ENCODE results near the gene DIAPH2.
"Not testable (repeated sequence)": the region's sequence is repeated elsewhere in the genome, so short reads cannot be mapped to it uniquely, and the experiment has no call there.

DIAPH2 gene

DNA sequence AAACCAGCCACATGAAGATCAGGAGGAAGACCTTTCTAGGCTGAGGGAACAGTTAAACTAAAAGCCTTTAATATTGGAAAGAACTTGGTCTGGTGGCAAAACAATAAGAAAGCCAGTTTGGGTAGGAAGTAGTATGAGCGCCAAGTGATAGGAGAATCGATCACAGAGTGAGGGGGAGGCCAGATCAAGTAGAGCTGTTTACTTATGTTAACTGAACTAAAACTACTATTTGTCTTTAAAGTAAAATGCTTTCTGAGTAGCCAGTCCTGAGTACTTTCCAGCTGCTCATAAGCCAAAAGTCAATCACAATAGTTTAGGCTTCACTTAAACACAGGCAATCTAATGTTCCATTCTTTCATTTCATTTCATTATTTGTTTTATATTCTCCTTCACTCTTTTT lies 136.3 kb downstream of the DIAPH2 start:
- no peak for DNase-seq (ENCODE audit: low spot score)
- FAIRE-seq, result no peak

- FAIRE-seq (no peak), DNase-seq (ENCODE audit: low spot score) (no peak)
Measured at GRCh38 chrX:96824166-96824565, 139.5 kb downstream of the DIAPH2 start.

DNA sequence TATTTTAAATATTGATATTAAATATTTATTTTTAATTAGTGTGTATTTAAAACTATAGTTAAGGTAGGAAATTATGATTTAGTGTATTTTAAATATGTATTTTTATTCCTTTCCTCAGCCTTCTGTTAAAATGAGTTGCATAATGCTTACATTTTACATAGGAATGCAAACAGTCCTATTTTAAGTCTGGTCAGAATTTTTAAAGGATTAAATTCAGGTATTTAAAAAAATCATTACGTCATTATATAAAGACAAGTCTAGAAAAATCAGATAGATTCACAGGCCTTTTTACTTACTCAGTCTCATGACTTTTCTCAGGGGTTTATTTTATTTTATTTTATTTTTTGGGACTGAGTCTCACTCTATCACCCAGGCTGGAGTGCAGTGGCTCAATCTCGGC lies 148.7 kb downstream of the DIAPH2 start:
- no peak for DNase-seq (ENCODE audit: low spot score)
- FAIRE-seq, result no peak

- no peak for DNase-seq (ENCODE audit: low spot score)
- FAIRE-seq, result no peak
Measured at GRCh38 chrX:96834137-96834536, 149.5 kb downstream of the DIAPH2 start.

- DNase-seq (ENCODE audit: low spot score), result no peak
- FAIRE-seq, result no peak
Measured at GRCh38 chrX:96835660-96836289, 151.1 kb downstream of the DIAPH2 start.

DNA sequence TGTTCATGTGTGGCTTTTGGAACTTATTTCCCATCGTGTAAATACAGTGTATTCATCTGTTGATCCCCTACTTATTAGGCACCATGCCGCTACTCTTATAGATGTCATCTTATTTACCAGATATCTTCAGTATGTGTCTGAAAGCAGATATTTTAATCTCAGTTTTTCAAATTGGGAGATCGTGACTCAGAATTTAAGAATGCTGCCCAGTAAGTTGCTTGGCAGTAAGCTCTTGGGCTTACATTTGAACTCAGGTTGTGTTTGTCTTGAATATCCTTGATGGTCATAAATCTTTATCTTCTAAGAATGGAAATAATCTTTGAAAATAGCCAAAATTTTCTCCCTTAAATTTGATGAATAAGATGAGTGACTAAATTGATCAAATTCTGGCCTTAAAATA lies 153.2 kb downstream of the DIAPH2 start:
- DNase-seq (ENCODE audit: low spot score), result no peak
- no peak for FAIRE-seq

GRCh38 chrX:96838537-96838936 lies 153.9 kb downstream of the DIAPH2 start:
- FAIRE-seq, result no peak
- DNase-seq (ENCODE audit: low spot score), result no peak

GRCh38 chrX:96841325-96841724 lies 156.7 kb downstream of the DIAPH2 start:
- DNase-seq (ENCODE audit: low spot score) (no peak), FAIRE-seq (no peak)

GRCh38 chrX:96841866-96842265 lies 157.2 kb downstream of the DIAPH2 start:
- not testable (repeated sequence) for DNase-seq (ENCODE audit: low spot score); FAIRE-seq

DNA sequence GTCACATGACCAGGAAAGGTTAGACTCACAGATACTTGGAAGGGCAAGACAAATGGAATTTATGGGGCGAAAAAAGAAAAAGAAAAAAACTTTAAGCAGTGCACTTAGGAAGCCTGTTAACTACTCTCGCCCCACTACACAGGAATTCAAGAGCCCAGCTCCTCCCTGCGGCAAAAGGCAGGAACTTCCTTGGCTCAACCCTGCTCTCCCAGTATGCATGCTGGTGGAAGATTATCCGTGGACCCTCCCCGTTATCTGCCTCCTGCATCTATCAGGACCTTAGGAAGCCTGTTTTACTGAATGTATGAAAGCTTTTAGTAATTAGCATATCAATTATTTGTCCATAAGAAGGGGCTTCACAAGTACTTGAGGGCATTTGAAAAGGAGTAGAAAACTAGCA lies 158.9 kb downstream of the DIAPH2 start:
- FAIRE-seq (no peak), DNase-seq (ENCODE audit: low spot score) (no peak)

GRCh38 chrX:96846841-96847240 lies 162.2 kb downstream of the DIAPH2 start:
- no peak for DNase-seq (ENCODE audit: low spot score)
- no peak for FAIRE-seq

- not testable (repeated sequence) for DNase-seq (ENCODE audit: low spot score); FAIRE-seq
Measured at GRCh38 chrX:96859422-96859821, 174.8 kb downstream of the DIAPH2 start.

- FAIRE-seq, result no peak
- no peak for DNase-seq (ENCODE audit: low spot score)
Measured at GRCh38 chrX:96861218-96861617, 176.6 kb downstream of the DIAPH2 start.

DNA sequence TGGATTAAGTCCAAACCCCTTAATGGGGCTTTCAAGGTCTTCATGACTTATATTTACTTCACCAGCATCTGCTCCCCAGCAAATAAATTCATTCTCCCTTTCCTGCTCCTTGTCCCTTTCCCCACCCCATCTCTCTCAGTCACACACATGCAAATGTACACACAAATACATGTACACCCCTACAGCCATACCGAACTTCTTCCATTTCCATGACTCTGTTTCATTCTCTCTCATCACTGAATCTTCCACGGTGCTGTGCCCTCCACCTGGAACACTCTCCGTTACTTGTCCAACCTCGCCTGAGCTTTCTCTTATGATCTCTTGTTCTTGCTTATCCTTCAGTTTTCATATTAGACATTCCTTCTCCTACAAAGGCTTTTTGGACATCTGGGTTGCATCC lies 177.0 kb downstream of the DIAPH2 start:
- no peak for DNase-seq (ENCODE audit: low spot score)
- FAIRE-seq, result no peak

GRCh38 chrX:96883608-96884007 lies 199.0 kb downstream of the DIAPH2 start, which contains the start of gene RPA4:
Gene RPA4 (plus strand): TSS chrX:96883908. CDS start chrX:96884311, 403 bp downstream.
- DNase-seq (ENCODE audit: low spot score) (no peak), FAIRE-seq (no peak)

DNA sequence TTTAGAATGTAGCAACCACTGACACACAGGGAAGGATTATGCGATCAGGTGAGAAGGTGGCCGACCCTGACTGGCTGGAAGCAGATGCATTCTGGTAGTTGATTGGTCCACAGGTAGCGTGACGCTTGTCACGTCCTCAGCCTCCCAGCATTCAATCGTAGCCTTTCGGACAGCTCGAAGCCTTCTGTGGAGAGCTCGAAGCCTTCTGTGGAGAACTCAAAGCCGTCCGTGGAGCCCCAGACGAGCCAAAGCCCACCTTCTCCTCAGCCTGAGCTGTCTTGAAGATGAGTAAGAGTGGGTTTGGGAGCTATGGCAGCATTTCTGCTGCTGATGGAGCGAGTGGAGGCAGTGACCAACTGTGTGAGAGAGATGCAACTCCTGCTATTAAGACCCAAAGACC lies 199.4 kb downstream of the DIAPH2 start:
- no peak for DNase-seq (ENCODE audit: low spot score)
- no peak for FAIRE-seq

DNA sequence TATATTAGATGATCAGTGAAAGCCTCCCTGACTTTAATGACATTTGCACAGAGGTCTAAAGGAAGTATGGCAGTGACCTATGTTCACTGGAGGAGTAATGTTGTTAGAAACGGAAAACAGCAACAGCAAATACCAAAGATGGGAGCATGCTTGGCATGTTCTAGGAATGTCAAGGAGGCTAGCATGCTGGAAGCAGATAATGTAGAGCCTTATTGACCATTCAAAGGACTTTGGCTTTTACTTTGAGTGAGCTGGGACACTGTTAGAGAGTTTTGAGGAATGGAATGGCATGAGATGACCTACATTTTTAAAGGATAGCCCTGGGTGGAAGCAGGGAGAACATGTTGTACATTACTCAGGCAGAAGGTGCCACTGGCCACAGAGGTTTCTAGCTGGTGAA lies 205.1 kb downstream of the DIAPH2 start:
- DNase-seq (ENCODE audit: low spot score) (no peak), FAIRE-seq (no peak)

DNA sequence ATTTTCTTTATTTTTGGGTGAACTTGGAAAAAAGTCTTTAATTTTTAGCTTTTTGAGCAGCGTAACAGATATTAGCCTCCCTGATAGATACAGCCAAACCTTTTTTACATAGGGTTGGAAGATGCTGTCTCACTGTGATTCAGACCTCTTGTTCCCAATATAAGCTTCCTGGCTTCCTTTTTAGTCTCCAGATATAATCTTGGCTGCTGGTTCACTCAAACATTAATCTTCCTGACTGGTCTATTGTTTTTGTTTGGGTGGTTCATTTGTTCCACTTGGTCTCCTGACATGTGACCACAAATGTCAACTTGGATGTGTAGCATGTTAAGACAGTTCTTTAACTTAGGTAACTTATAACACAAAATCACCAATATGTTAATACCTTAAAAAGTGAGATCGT lies 222.1 kb downstream of the DIAPH2 start:
- DNase-seq (ENCODE audit: low spot score) (no peak), FAIRE-seq (no peak)

- DNase-seq (ENCODE audit: low spot score), result no peak
- no peak for FAIRE-seq
Measured at GRCh38 chrX:96907516-96908272, 223.1 kb downstream of the DIAPH2 start.

GRCh38 chrX:96909291-96909690 lies 224.6 kb downstream of the DIAPH2 start:
- FAIRE-seq (no peak), DNase-seq (ENCODE audit: low spot score) (no peak)

DNA sequence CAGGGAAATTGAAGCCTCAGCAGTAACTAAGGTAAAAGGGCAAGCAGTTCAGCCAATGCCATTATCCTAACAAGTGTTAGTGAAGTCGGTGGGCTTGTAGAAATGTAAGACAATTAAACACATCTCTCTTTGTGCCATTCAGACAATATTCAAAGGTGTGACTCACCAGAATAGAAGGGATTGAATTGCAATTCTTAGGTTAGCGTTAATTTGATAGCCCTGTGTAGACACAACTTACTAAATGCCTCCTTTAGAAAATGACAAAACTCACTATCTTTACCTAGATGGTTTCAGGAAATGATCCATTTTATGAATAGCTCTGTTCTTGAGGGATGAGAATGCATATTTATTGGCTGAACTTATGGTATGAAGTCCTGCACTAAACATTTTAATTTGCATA lies 234.2 kb downstream of the DIAPH2 start:
- FAIRE-seq, result no peak
- no peak for DNase-seq (ENCODE audit: low spot score)

GRCh38 chrX:96919672-96920071 lies 235.0 kb downstream of the DIAPH2 start:
- no peak for FAIRE-seq
- no peak for DNase-seq (ENCODE audit: low spot score)

GRCh38 chrX:96924581-96924980 lies 239.9 kb downstream of the DIAPH2 start:
- FAIRE-seq (no peak), DNase-seq (ENCODE audit: low spot score) (no peak)

Measured in urothelium cell line (cell line).